Endometrial microvascular endothelial cells (primary cell): Measurements from ENCODE around the gene ALPK3. TPM values are rescaled to one million over a fixed set of nuclear protein-coding genes. Genes with fewer than 3 reads are reported as not detected.

Experiments used
- in situ Hi-C: cut with HindIII; loops from 2 replicates; pipeline ENCODE4 v1.10.0; 2017; ENCODE audit warnings: low sequenced_read_pairs, low pct_unique_long_range_greater_than_20kb; ENCODE audit errors: inconsistent ontology term
- total RNA-seq: library from RNA; depleted of rRNA; stranded (reverse); fragments of >200 nt; gene quantifications from one replicate; pipeline ENCODE4 v1.2.3, GENCODE V29; 2015; ENCODE audit errors: inconsistent ontology term

Gene ALPK3
- total RNA-seq, 1 donor from 2014 or later, result 7.2 TPM

GRCh38 chr15:84819791-84820190 is 2.6 kb downstream of the ALPK3 start:
- in situ Hi-C loops, result no loop called here

- in situ Hi-C loops, result no loop called here
Observed at GRCh38 chr15:84821501-84822021, 4.4 kb downstream of the ALPK3 start.

GRCh38 chr15:84822653-84823281 is 5.6 kb downstream of the ALPK3 start:
- in situ Hi-C loops, result no loop called here

GRCh38 chr15:84823282-84823878 is 6.2 kb downstream of the ALPK3 start:
- in situ Hi-C loops, result no loop called here

GRCh38 chr15:84824260-84825007 is 7.3 kb downstream of the ALPK3 start:
- in situ Hi-C loops, result no loop called here

GRCh38 chr15:84826369-84826823 is 9.2 kb downstream of the ALPK3 start:
- in situ Hi-C loops, result no loop called here

- in situ Hi-C loops, result no loop called here
Observed at GRCh38 chr15:84827246-84827645, 10.1 kb downstream of the ALPK3 start.

- in situ Hi-C loops, result no loop called here
Observed at GRCh38 chr15:84828086-84828908, 11.1 kb downstream of the ALPK3 start.

GRCh38 chr15:84829428-84829827 is 12.3 kb downstream of the ALPK3 start:
- in situ Hi-C loops, result no loop called here

- in situ Hi-C loops, result no loop called here
Observed at GRCh38 chr15:84830036-84830435, 12.9 kb downstream of the ALPK3 start.

- in situ Hi-C loops, result no loop called here
Observed at GRCh38 chr15:84831028-84831427, 13.9 kb downstream of the ALPK3 start.

GRCh38 chr15:84831613-84832012 is 14.5 kb downstream of the ALPK3 start:
- in situ Hi-C loops, result no loop called here

- in situ Hi-C loops, result no loop called here
Observed at GRCh38 chr15:84832448-84833040, 15.4 kb downstream of the ALPK3 start.

- in situ Hi-C loops, result no loop called here
Observed at GRCh38 chr15:84833447-84834228, 16.5 kb downstream of the ALPK3 start.

- in situ Hi-C loops, result no loop called here
Observed at GRCh38 chr15:84834229-84834955, 17.2 kb downstream of the ALPK3 start.

- in situ Hi-C loops, result no loop called here
Observed at GRCh38 chr15:84834969-84835368, 17.8 kb downstream of the ALPK3 start.

GRCh38 chr15:84835661-84836337 is 18.6 kb downstream of the ALPK3 start:
- in situ Hi-C loops, result no loop called here
